Middle frontal gyrus (tissue), 1 donor: ENCODE results near the gene PNPLA2.

Experiments
- DNase-seq: peaks from one replicate; pipeline ENCODE4 v3.0.0-alpha.2; 2015; ENCODE audit warnings: low spot score; ENCODE audit errors: extremely low spot score

PNPLA2 gene

GRCh38 chr11:818396-819128 lies at the start of gene PNPLA2:
PNPLA2 (plus strand) TSS chr11:818914; CDS start chr11:819719, 805 bp downstream.
- DNase-seq, result no peak

DNA sequence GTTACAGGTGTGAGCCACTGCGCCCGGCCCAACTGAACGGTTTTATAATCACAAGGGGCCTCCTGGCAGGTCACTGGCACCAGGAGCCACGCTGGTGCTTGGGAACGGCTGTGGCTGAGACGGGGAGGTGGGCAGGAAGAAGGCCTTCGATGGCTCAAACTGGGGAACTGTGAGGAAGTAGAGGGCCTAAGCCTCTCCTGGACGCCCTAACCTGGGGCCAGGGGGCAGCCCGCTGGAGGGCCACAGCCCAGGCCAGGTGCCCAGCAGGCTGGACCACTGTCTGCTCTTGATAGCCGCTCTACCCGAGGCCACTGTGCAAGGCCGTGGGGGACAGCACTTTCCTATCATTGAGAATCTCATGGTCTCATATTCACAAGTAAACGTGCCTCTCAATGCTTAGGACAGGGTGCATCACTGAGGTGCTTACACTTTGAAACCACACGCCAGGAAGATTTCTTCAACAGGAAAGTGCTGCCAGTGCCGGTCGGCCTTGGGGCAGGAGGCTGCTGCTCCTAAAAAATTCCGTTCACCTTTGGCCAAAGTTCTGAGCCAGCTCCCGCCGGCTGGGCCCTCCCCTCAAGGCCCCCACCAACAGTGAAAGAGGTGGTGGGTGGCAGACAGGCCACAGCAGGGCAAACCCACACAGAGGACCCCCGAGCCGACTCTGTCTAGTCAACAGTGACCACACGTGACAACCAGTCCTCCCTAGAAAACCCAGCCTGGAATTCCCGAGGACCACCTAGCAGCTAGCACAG lies 48.6 kb upstream of the PNPLA2 start:
- DNase-seq, result no peak

DNA sequence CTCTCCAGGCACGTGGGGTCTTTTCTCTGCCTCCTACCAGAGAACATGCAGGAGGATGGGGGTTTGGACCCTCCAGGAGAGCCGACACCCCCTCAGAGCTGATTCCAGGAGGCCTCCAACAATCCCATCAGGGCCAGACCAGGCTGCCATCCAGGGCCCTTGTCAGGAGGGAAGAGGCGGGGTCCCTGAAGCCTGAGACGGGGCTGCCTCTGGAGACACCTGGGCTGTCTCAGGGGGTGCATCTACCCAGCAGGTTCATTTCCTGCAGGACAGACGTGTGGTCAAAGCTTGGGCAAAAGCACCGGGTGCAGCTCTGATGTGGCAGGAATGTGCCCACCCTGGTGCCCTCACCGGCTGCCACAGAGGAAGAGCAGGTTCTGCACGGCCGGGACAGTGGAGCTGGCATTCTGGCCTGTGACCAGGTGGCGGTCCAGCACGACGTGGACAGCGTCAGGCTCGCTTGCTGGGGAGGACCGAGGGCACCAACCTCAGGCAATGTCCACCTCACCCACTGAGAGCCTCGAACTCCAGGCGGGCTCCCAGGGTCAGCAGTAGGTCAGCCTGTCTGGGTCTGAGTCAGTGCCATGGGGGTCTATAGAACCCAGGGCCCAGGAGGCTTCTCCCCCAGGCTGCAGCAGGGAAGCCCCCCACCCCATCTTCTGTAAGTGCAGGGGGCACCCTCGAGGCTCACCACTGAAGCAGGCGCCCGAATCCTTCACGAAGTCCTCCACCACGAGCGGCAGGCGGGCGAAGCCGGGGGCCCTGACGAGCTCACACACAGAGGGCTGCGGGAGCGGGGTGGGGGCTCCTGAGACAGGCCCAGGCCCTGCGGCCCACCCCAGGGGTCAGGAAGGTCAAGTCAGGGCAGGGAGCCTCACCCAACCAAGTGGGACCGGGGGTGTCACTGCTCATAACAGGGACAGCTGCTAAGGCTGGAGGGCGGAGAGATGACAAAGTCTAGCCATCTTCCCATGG lies 47.8 kb upstream of the PNPLA2 start:
- no peak for DNase-seq

- no peak for DNase-seq
Observed at GRCh38 chr11:771617-772204, 47.0 kb upstream of the PNPLA2 start.

DNA sequence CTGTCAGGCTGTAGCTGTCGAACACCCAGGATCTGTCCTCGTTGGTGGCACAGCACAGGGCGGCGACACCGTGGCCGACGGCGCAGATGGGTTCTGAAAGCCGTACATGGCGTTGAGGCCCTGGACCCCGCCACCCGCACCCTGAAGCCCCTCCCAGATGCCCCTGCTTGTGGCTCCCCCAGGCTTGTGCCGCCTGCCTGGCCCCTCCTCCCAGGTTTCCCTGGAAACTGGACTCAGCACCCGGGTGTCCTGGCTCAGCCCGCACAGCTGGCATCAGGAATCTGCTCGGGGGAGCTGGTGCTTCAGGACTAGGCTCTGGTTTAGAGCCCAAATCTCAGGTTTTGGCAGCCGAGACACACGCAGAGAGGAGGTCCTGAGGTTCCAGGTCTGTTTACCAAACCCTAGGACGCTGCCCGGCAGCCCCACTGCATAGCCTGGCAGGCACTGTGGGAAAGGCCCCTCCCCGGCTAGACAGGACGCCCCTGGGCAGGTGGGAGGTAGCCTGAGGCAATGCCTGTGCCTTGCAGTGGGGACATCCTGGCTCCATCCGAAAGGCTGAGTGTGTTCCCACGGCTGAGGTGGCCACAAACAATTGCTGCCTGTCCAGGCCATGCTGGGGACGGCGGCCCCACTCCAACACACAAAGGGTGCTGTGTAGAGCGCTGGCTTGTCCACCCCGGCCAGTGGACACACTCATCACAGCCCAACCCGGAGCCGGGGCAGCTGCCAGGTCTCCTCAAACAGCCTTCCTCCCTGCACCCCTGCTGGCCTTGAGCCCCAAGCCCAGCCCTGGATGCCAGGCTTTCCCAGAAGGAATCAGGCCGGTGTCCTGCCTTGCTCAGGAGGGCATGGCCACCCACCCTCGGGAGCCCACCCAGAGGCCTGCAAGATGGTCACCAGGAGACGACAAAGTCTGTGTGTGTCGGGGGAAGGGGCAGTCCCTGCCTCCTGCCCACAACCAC lies 46.0 kb upstream of the PNPLA2 start:
- peak; percentile 68 for DNase-seq

DNA sequence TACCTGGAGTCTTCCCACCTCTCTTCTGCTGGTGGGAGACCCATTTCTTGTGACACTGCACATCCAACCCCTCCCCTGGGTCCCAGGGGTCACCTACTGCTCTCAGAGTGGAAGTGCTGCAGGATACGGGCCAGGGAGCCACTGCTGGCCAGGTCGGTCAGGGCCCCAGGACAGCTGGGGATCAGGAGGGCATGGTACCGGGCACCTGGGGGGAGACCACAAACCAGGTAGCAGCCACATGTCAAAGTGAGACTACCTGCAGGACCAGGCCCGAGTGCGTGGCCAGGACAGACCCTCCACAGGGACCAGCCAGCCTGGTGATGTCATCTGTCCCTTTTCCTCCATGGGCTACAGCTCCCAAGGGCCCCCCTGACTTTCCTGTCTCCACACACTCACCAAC lies 45.3 kb upstream of the PNPLA2 start:
- DNase-seq, result no peak

GRCh38 chr11:773830-774229 lies 44.9 kb upstream of the PNPLA2 start:
- no peak for DNase-seq

DNA sequence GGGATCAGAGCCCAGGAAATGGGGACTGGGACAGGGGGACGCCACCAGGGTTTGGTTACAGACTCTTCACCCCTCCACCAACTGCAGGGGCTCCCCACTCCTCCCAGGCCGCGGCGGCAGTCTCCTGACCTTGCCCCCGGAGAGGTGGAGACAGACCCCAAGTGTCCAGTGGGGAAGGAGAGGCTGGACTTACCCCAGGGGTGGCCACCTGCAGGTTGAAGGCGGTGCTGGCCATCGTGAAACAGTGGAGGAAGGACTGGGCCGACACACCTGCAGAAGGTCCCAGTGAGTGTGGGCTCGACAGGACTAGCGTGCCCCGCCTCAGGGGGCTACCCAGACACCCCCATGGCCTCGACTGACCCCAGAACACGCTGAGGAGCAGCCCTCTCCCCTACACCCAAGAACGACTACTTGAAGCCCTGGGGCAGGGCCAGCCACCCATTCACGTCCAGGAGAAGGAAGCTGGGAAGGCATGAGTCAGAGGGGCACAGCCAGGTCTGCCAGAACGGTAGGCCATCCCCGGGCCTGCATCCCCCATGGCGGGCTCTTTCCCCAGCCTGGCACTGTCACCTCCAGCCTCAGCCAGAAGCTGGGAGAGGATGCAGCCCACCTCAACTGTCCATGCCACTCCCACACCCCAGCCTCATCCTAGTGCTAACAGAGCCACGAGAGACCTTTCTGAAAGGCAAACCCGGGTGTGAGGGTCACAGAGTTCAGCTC lies 43.7 kb upstream of the PNPLA2 start:
- DNase-seq, result no peak

DNA sequence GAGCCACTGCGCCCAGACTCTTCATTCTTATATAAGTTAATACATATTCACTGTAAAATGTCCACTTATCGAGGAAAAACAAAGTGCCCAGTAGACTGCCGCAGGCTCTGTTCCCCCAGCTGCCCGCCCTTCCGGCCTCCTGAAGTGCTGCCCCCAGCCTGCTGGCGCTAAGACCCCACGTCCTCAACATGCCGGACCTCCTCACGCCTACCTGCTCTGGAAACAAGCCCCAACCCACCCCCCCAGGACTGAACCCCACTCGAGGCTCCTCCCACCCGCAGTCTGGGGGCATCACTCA lies 42.5 kb upstream of the PNPLA2 start:
- DNase-seq, result no peak

DNA sequence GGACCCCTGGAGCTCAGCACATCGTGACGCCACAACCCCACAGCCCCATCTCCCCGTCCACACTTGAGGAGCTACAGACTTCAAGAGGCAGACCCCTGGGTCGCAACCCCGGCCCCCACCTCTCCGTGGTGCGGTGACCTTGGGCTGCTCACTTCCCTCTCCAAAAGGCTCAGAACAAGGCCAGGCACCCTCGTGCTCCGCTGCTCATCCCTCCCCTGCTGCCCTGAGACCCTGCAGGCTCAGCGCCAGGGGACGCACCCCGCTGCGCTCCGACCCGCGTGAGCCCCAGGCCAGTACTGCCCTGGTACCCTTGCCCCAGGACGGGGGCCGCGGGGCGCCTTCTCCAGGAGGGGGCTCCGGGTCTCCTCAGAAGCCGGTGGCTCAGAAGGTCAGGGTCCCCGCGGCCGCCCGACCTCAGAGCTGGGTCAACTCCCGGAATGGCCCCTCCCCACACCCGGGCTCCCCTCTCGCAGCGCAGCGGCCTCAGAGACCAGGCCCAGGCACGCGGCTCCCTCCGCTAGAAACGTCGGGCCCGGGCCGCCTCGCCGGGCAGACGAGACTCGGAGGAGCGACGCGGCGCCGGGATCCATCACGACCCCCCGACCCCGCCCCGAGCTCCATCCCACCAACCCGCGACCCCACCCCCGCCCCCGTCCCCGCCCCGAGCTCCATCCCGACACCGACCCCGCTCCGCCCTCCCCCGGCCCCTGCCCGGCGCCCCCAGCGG lies 42.0 kb upstream of the PNPLA2 start:
- no peak for DNase-seq

DNA sequence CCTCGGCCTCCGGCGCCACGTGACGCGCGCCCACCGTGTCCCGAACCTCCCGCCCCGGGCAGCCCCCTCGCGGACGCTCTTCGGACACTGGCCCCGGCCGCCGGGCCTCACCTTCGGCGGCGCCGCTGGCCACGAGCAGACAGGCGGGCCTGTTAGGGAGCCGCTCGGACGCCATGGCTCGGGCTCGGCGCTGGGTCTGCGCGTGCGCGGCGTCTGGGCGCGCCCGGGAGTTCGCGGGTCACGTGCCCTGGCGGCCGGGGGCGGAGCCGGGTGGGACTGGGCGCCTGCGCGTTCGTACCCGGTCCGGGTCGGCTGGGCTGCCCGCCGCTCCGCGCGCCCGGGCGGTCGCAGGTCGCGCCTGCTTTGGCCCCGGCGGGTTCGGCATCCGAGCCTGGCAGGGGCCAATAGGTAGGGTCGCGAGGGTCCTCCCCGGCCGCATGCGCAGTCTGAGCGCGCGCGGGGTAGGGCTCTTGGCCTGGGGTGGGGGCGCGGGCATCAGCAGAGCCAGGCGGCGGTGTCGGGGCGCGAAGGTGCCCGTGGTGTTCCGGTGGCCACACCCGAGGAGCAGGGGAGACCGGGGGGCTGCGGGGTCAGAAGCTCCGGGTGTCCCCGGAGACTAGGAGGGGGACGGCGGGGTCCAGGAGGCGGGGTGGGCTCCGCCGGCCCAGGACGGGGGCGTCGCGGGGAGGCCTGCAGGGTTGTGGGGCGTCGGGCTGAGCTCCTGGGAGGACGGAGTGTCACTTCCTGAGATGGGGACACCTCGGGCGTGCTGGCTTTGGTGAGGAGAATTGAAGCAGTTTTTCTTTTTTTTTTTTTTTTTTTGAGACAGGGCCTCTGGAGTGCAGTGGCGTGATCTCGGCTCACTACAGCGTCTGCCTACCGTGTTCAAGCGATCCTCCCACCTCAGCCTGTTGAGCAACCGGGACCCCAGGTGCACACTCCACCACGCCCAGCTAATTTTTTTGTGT lies 41.1 kb upstream of the PNPLA2 start, which contains the start of gene GATD1:
GATD1 (minus strand) TSS at position 200 of the 968 bp plus-strand sequence; CDS start at position 175, 25 bp downstream.
- peak; percentile 80 for DNase-seq

- DNase-seq, result no peak
Observed at GRCh38 chr11:778976-779954, 39.4 kb upstream of the PNPLA2 start.

DNA sequence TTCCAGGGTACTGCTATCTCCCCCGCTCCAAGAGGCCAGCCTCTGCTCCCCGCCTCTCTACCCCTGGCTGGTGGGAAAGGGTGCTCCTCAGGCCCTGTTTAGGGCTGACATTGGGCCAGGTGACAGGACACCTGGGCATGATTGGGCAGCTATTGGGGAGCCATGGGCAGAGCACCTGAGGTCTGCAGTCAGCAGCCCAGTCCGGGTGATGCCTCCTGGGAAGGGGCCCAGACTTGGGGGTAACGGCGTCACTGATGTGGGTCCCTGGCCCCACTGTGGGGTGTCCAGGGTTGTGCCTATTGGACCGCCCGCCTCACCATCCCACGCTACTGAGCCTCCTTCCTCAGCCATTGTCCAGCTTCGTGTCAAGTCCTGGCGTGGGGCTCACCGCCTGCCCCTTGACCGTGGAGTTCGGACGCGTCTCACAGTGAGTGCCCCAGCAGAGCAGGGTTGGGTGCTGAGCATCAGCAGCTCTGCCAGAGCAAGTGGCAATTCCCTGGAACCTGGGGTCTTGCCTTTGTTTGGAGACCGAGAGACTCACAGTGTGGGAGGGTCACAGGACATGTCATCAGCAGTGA lies 38.7 kb upstream of the PNPLA2 start:
- no peak for DNase-seq

DNA sequence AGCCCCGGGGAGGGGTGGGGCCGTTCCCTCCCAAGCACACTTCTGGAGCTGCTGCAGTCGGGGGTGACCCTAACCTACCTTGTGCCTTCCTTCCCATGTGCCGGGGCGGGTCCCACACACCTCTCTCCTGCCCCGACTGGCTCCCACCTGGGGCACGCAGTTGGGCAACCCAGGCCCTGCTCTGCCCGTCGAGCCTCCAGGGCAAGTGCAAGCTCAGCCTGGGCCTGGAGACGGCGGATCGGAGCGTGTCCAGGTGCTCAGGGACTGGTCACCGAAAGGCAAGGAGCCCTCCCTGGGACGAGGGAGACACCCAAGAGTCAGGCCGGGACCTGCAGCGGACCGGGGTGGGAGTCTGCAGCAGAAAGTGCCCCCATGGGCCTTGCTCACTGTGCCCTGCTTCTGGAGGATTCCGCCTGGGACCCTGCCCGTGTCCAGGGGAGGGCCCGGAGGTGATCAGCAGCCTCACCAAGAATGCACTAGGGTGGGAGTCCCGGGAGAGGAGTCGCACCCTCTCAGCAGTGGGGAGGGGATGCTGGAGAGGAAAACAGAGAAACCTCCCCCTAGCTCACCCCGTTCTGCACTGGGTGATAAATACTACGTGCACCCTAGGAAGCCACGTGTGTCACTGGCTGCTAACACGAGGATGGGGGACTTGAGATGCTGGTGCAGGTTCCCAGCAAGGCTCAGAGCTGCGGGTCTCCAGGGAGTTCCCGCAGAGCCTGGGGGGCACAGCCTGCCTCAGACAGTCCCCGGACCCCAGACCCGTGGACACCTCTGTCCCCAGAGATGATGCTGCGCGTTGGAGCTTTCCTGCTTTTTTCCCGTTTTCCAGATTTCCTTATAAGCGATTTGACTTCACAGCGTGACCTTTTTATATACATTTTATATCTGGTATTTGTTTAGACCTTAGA lies 36.2 kb upstream of the PNPLA2 start:
- no peak for DNase-seq

- DNase-seq, result peak; percentile 75
Observed at GRCh38 chr11:783581-784015, 35.1 kb upstream of the PNPLA2 start.
